Karpas-422 (cell line): ENCODE measurements around the gene SLC15A5. TPM values are rescaled to one million over a fixed set of nuclear protein-coding genes. Genes with fewer than 3 reads are reported as not detected.

Experiments used
- DNase-seq: peaks from one replicate; pipeline ENCODE4 v3.0.0-alpha.2; 2015
- H2AFZ ChIP-seq: fragments of 200-600 bp; sonication (generic); 2 replicates; pipeline ENCODE4 v1.6.1; 2014; ENCODE audit warnings: antibody characterized with exemption, low read length, mixed read lengths
- H3K27ac ChIP-seq: fragments of 200-600 bp; sonication (generic); 2 replicates; pipeline ENCODE4 v1.5.1; 2014; ENCODE audit warnings: mild to moderate bottlenecking, low read length, moderate library complexity
- H3K27me3 ChIP-seq: fragments of 200-600 bp; sonication (generic); 2 replicates; pipeline ENCODE4 v1.6.1; 2014; ENCODE audit warnings: low read length, mixed read lengths
- H3K36me3 ChIP-seq: fragments of 200-600 bp; sonication (generic); 2 replicates; pipeline ENCODE4 v1.6.1; 2014; ENCODE audit warnings: low read length, mixed read lengths; ENCODE audit not compliant: insufficient read depth
- H3K4me1 ChIP-seq: fragments of 200-600 bp; sonication (generic); 2 replicates; pipeline ENCODE4 v1.6.1; 2014; ENCODE audit warnings: mild to moderate bottlenecking, low read length, mixed read lengths
- H3K4me2 ChIP-seq: fragments of 200-600 bp; sonication (generic); 2 replicates; pipeline ENCODE4 v1.6.1; 2014; ENCODE audit warnings: low read length, low read depth, mild to moderate bottlenecking; ENCODE audit not compliant: poor library complexity, severe bottlenecking
- H3K4me3 ChIP-seq: fragments of 200-600 bp; sonication (generic); 2 replicates; pipeline ENCODE4 v1.5.1; 2014; ENCODE audit warnings: mild to moderate bottlenecking, antibody characterized with exemption, low read length, mixed read lengths
- H3K79me2 ChIP-seq: fragments of 200-600 bp; sonication (generic); 2 replicates; pipeline ENCODE4 v1.6.1; 2014; ENCODE audit warnings: mild to moderate bottlenecking, low read length, mixed read lengths
- H3K9ac ChIP-seq: fragments of 200-600 bp; sonication (generic); 2 replicates; pipeline ENCODE4 v1.6.0; 2014; ENCODE audit warnings: low read length
- H3K9me2 ChIP-seq: fragments of 200-600 bp; sonication (generic), shearing (Covaris generic); replicated peaks from 2 replicates; pipeline ENCODE4 v1.6.0; 2014; ENCODE audit warnings: mild to moderate bottlenecking, low read length, moderate library complexity; ENCODE audit not compliant: insufficient read depth
- H3K9me3 ChIP-seq: fragments of 300-700, 200-600 bp; sonication (generic); 2 replicates; pipeline ENCODE4 v1.6.1; 2014; ENCODE audit warnings: low read length, mixed read lengths
- H4K20me1 ChIP-seq: fragments of 200-600 bp; sonication (generic); 2 replicates; pipeline ENCODE4 v1.6.1; 2014; ENCODE audit warnings: mild to moderate bottlenecking, antibody characterized with exemption, low read length, low read depth; ENCODE audit not compliant: insufficient read depth
- total RNA-seq: library from RNA; depleted of rRNA; stranded (reverse); fragments of >200 nt; shearing (Covaris generic); gene quantifications from 2 replicates; pipeline ENCODE4 v1.2.3, GENCODE V29; 2014; ENCODE audit warnings: low replicate concordance; rRNA removed

Gene SLC15A5
- not detected in 2 replicates for total RNA-seq

GRCh38 chr12:16277585-16277984 lies at the start of gene SLC15A5:
TSS of gene SLC15A5 (minus strand) at chr12:16277685. CDS start at chr12:16277685, 0 bp downstream.
- no peaks in the 10 kb centered on the region for H3K4me1 ChIP-seq
- no peaks in the 10 kb centered on the region for H4K20me1 ChIP-seq
- no peaks in the 10 kb centered on the region for H3K79me2 ChIP-seq
- H3K27me3 ChIP-seq, result no peaks in the 10 kb centered on the region
- H3K36me3 ChIP-seq, result no peaks in the 10 kb centered on the region
- DNase-seq, result no peak
- H3K9me3 ChIP-seq, result no peaks in the 10 kb centered on the region
- no peak within 1 kb of the TSS for H3K27ac ChIP-seq
- no peaks in the 10 kb centered on the region for H3K9me2 ChIP-seq
- 0 out of 2 replicates have a peak within 1 kb of the TSS, but pooled peaks have one; percentile 24 for H2AFZ ChIP-seq
- H3K9ac ChIP-seq, result no peak within 1 kb of the TSS
- H3K4me3 ChIP-seq, result no peak within 1 kb of the TSS
- H3K4me2 ChIP-seq, result no peak within 1 kb of the TSS

GRCh38 chr12:16325426-16325825 lies 47.9 kb upstream of the SLC15A5 start:
- Histone ChIP-seq H4K20me1 (no peaks in the 10 kb centered on the region), H3K27me3 (no peaks in the 10 kb centered on the region), H3K9ac (no peak overlapping the region), H3K4me3 (no peak overlapping the region), H2AFZ (no peak overlapping the region), H3K79me2 (no peaks in the 10 kb centered on the region), H3K4me2 (no peak overlapping the region), H3K9me3 (no peaks in the 10 kb centered on the region), H3K27ac (no peak overlapping the region), H3K9me2 (no peaks in the 10 kb centered on the region), H3K36me3 (no peaks in the 10 kb centered on the region), H3K4me1 (no peaks in the 10 kb centered on the region)
- DNase-seq, result no peak

GRCh38 chr12:16324772-16325171 lies 47.3 kb upstream of the SLC15A5 start:
- no peaks in the 10 kb centered on the region for H3K27me3 ChIP-seq
- H2AFZ ChIP-seq, result no peak overlapping the region
- no peaks in the 10 kb centered on the region for H3K79me2 ChIP-seq
- no peak overlapping the region for H3K4me2 ChIP-seq
- no peak overlapping the region for H3K4me3 ChIP-seq
- H3K9ac ChIP-seq, result no peak overlapping the region
- no peaks in the 10 kb centered on the region for H3K36me3 ChIP-seq
- H3K27ac ChIP-seq, result no peak overlapping the region
- H3K9me2 ChIP-seq, result no peaks in the 10 kb centered on the region
- no peak for DNase-seq
- H3K4me1 ChIP-seq, result no peaks in the 10 kb centered on the region
- H4K20me1 ChIP-seq, result no peaks in the 10 kb centered on the region
- H3K9me3 ChIP-seq, result no peaks in the 10 kb centered on the region

- no peaks in the 10 kb centered on the region for H3K4me1 ChIP-seq
- no peak overlapping the region for H3K9ac ChIP-seq
- no peak overlapping the region for H2AFZ ChIP-seq
- no peaks in the 10 kb centered on the region for H3K27me3 ChIP-seq
- H3K4me2 ChIP-seq, result no peak overlapping the region
- no peak for DNase-seq
- no peaks in the 10 kb centered on the region for H3K79me2 ChIP-seq
- H3K36me3 ChIP-seq, result no peaks in the 10 kb centered on the region
- H3K27ac ChIP-seq, result no peak overlapping the region
- no peaks in the 10 kb centered on the region for H4K20me1 ChIP-seq
- H3K4me3 ChIP-seq, result no peak overlapping the region
- no peaks in the 10 kb centered on the region for H3K9me2 ChIP-seq
- no peaks in the 10 kb centered on the region for H3K9me3 ChIP-seq
Measured at GRCh38 chr12:16324272-16324671, 46.8 kb upstream of the SLC15A5 start.

- no peak overlapping the region for H3K27ac ChIP-seq
- no peak for DNase-seq
- no peaks in the 10 kb centered on the region for H4K20me1 ChIP-seq
- H3K4me1 ChIP-seq, result no peaks in the 10 kb centered on the region
- H3K27me3 ChIP-seq, result no peaks in the 10 kb centered on the region
- no peaks in the 10 kb centered on the region for H3K36me3 ChIP-seq
- no peak overlapping the region for H3K4me2 ChIP-seq
- no peaks in the 10 kb centered on the region for H3K9me3 ChIP-seq
- no peaks in the 10 kb centered on the region for H3K79me2 ChIP-seq
- no peak overlapping the region for H3K9ac ChIP-seq
- no peak overlapping the region for H2AFZ ChIP-seq
- H3K9me2 ChIP-seq, result no peaks in the 10 kb centered on the region
- H3K4me3 ChIP-seq, result no peak overlapping the region
Measured at GRCh38 chr12:16323638-16324037, 46.2 kb upstream of the SLC15A5 start.

GRCh38 chr12:16323010-16323409 lies 45.5 kb upstream of the SLC15A5 start:
- H3K79me2 ChIP-seq, result no peaks in the 10 kb centered on the region
- H3K4me3 ChIP-seq, result no peak overlapping the region
- H3K4me1 ChIP-seq, result no peaks in the 10 kb centered on the region
- H3K27me3 ChIP-seq, result no peaks in the 10 kb centered on the region
- no peak overlapping the region for H3K27ac ChIP-seq
- no peak overlapping the region for H2AFZ ChIP-seq
- no peaks in the 10 kb centered on the region for H3K9me2 ChIP-seq
- no peak overlapping the region for H3K4me2 ChIP-seq
- no peaks in the 10 kb centered on the region for H3K9me3 ChIP-seq
- H3K36me3 ChIP-seq, result no peaks in the 10 kb centered on the region
- H4K20me1 ChIP-seq, result no peaks in the 10 kb centered on the region
- H3K9ac ChIP-seq, result no peak overlapping the region
- no peak for DNase-seq

GRCh38 chr12:16310934-16311333 lies 33.4 kb upstream of the SLC15A5 start:
- Histone ChIP-seq H3K79me2 (no peaks in the 10 kb centered on the region), H3K9me2 (no peaks in the 10 kb centered on the region; the same call in 1 of the 2 replicates), H3K27ac (no peak overlapping the region), H3K4me1 (no peaks in the 10 kb centered on the region), H3K9me3 (peaks cover 5% of the 10 kb centered on the region; the same call in 1 of the 2 replicates), H3K9ac (no peak overlapping the region), H4K20me1 (no peaks in the 10 kb centered on the region), H3K36me3 (no peaks in the 10 kb centered on the region), H3K4me3 (no peak overlapping the region), H3K27me3 (0 out of 2 replicates have a peak, but pooled peaks cover 2% of the 10 kb centered on the region), H2AFZ (no peak overlapping the region), H3K4me2 (no peak overlapping the region)
- DNase-seq, result no peak

GRCh38 chr12:16307856-16308475 lies 30.5 kb upstream of the SLC15A5 start:
- DNase-seq, result no peak
- Histone ChIP-seq H3K79me2 (no peaks in the 10 kb centered on the region), H3K27me3 (no peaks in the 10 kb centered on the region), H3K4me2 (no peak overlapping the region), H3K4me1 (no peaks in the 10 kb centered on the region), H2AFZ (no peak overlapping the region), H3K9me2 (0 out of 2 replicates have a peak, but pooled peaks cover 3% of the 10 kb centered on the region), H3K9ac (no peak overlapping the region), H3K4me3 (no peak overlapping the region), H3K36me3 (no peaks in the 10 kb centered on the region), H3K27ac (no peak overlapping the region), H3K9me3 (peaks cover 5% of the 10 kb centered on the region; the same call in 1 of the 2 replicates), H4K20me1 (no peaks in the 10 kb centered on the region)
